Endothelial cell (in vitro differentiated cells): Measurements from ENCODE around the gene MARCHF10. TPM values are rescaled to one million over a fixed set of nuclear protein-coding genes. Genes with fewer than 3 reads are reported as not detected.
"Not testable (repeated sequence)": the region's sequence is repeated elsewhere in the genome, so short reads cannot be mapped to it uniquely, and the experiment has no call there.

Source experiments
- DNase-seq: peaks from one replicate; pipeline ENCODE4 v3.0.0; 2021; ENCODE audit warnings: low spot score
- H3K27ac Mint-ChIP-seq: one replicate; pipeline ENCODE4 v1.8.0; 2021; ENCODE audit warnings: mixed read lengths, inconsistent platforms; ENCODE audit not compliant: unreplicated experiment
- H3K27me3 Mint-ChIP-seq: one replicate; pipeline ENCODE4 v1.8.0; 2021; ENCODE audit warnings: mild to moderate bottlenecking, moderate library complexity, mixed read lengths, inconsistent platforms; ENCODE audit not compliant: unreplicated experiment
- H3K36me3 Mint-ChIP-seq: one replicate; pipeline ENCODE4 v1.8.0; 2021; ENCODE audit warnings: mild to moderate bottlenecking, low read depth, mixed read lengths, inconsistent platforms; ENCODE audit not compliant: unreplicated experiment
- H3K4me1 Mint-ChIP-seq: one replicate; pipeline ENCODE4 v1.8.0; 2021; ENCODE audit warnings: mild to moderate bottlenecking, mixed read lengths, inconsistent platforms; ENCODE audit not compliant: unreplicated experiment
- H3K4me3 Mint-ChIP-seq: one replicate; pipeline ENCODE4 v1.8.0; 2021; ENCODE audit warnings: mild to moderate bottlenecking, mixed read lengths, inconsistent platforms; ENCODE audit not compliant: unreplicated experiment
- H3K9me3 Mint-ChIP-seq: one replicate; pipeline ENCODE4 v1.8.0; 2021; ENCODE audit warnings: mixed read lengths, inconsistent platforms; ENCODE audit not compliant: unreplicated experiment
- total RNA-seq: library from RNA; stranded (reverse); fragmentation: NEBNext Ultra II Directional; extraction: Animal tissue kit (Norgen Biotek cat#: 25700); gene quantifications from one replicate; pipeline ENCODE4 v1.2.1, GENCODE V29; 2021; ENCODE audit not compliant: unreplicated experiment
- TF ChIP-seq, protein P1 (sequence below): fragments of 200-600 bp; sonication (generic); IDR thresholded peaks from one replicate; pipeline ENCODE4 v1.5.0; 2021; ENCODE audit warnings: antibody characterized with exemption; ENCODE audit not compliant: unreplicated experiment

Gene MARCHF10
- total RNA-seq, 1 donor from 2014 or later = not detected

- Mint-ChIP-seq H3K36me3 (no peaks in the 10 kb centered on the region), H3K27ac (no peak overlapping the region), H3K4me3 (no peak overlapping the region), H3K27me3 (no peaks in the 10 kb centered on the region), H3K4me1 (no peaks in the 10 kb centered on the region), H3K9me3 (no peaks in the 10 kb centered on the region)
- TF ChIP-seq, protein P1, sequence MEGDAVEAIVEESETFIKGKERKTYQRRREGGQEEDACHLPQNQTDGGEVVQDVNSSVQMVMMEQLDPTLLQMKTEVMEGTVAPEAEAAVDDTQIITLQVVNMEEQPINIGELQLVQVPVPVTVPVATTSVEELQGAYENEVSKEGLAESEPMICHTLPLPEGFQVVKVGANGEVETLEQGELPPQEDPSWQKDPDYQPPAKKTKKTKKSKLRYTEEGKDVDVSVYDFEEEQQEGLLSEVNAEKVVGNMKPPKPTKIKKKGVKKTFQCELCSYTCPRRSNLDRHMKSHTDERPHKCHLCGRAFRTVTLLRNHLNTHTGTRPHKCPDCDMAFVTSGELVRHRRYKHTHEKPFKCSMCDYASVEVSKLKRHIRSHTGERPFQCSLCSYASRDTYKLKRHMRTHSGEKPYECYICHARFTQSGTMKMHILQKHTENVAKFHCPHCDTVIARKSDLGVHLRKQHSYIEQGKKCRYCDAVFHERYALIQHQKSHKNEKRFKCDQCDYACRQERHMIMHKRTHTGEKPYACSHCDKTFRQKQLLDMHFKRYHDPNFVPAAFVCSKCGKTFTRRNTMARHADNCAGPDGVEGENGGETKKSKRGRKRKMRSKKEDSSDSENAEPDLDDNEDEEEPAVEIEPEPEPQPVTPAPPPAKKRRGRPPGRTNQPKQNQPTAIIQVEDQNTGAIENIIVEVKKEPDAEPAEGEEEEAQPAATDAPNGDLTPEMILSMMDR = no peak
- no peak for DNase-seq
Observed at GRCh38 chr17:62786646-62787045, 21.5 kb downstream of the MARCHF10 start.

DNA sequence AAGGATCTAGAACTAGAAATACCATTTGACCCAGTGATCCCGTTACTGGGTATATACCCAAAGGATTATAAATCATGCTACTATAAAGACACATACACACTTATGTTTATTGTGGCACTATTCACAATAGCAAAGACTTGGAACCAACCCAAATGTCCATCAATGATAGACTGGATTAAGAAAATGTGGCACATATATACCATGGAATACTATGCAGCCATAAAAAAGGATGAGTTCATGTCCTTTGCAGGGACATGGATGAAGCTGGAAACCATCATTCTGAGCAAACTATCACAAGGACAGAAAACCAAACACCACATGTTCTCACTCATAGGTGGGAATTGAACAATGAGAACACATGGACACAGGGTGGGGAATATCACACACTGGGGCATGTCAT, 22.1 kb downstream of the MARCHF10 start:
- H3K9me3 Mint-ChIP-seq, H3K27me3 Mint-ChIP-seq, H3K27ac Mint-ChIP-seq, H3K4me3 Mint-ChIP-seq, H3K36me3 Mint-ChIP-seq, H3K4me1 Mint-ChIP-seq, DNase-seq: not testable (repeated sequence)

DNA sequence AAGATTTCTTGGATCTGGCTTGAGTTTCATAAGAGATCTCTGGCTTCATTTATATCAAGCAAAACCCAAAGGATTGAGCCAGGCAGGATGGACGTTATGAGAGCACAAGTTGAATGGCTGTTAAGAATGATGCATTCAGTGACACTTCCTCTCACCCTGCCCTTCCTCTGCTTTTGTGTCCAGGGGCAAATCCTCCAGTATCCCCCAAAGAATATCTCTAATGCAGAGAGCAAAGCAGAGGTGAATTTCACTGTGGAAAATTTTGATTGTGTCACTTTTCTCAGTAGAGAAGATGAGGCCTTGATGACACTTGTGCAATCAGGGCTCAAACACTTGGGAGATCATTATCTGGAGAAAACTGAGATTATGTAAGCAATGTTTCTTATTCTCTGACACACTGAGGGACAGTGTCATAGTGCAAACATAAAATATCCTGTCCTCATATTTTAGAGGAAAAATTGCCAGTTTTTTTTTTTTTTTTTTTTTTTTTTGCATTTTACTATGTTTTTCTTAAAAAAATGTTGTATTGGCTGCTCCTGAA, 25.3 kb downstream of the MARCHF10 start:
- Mint-ChIP-seq H3K36me3 (no peaks in the 10 kb centered on the region), H3K27me3 (no peaks in the 10 kb centered on the region), H3K27ac (no peak overlapping the region), H3K4me3 (no peak overlapping the region), H3K9me3 (no peaks in the 10 kb centered on the region), H3K4me1 (no peaks in the 10 kb centered on the region)
- DNase-seq = no peak
- TF ChIP-seq, protein P1 = no peak

GRCh38 chr17:62781831-62782251, 26.3 kb downstream of the MARCHF10 start:
- Mint-ChIP-seq H3K36me3 (no peaks in the 10 kb centered on the region), H3K27ac (no peak overlapping the region), H3K27me3 (no peaks in the 10 kb centered on the region), H3K4me1 (no peaks in the 10 kb centered on the region), H3K9me3 (no peaks in the 10 kb centered on the region), H3K4me3 (no peak overlapping the region)
- no peak for DNase-seq
- TF ChIP-seq, protein P1 = no peak

DNA sequence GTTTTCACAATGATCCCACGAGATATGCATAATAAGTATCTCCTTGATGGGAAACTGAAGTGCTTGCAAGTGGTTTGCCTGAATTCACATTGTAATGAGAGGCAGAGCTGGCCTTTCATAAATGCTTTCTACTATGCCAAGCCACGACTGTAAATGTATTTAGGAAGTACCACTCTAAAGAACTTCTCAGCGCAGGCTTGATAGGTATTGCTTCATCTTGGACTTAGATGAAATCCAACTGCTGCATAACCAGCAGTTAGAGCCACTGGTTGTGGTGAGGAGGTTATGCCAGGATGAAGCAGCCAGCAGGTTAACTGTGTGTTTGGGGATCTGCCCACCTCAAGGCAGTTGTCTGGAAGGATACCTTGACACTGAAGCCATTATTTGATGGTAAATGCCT, 26.8 kb downstream of the MARCHF10 start:
- Mint-ChIP-seq H3K4me1 (no peaks in the 10 kb centered on the region), H3K4me3 (no peak overlapping the region), H3K27ac (no peak overlapping the region), H3K27me3 (no peaks in the 10 kb centered on the region), H3K9me3 (no peaks in the 10 kb centered on the region), H3K36me3 (no peaks in the 10 kb centered on the region)
- TF ChIP-seq, protein P1 = no peak
- DNase-seq = no peak
